ENCODE results near the gene NINJ1. TPM values are rescaled to one million over a fixed set of nuclear protein-coding genes. Genes with fewer than 3 reads are reported as not detected.

The NINJ1 gene
- total and polyA plus RNA-seq, 2 donors (not counting 3 experiments of a cell fraction or from before 2014, with no cell fraction given), result 31.5 to 57.7 TPM

- POLR2A ChIA-PET, result no interaction called here
- H3K79me2 ChIP-seq (ENCODE audit: control insufficient read depth, insufficient read depth, low read length), result peaks cover 29% of the 10 kb centered on the region
- intact Hi-C loops (cut with micrococcal nuclease) (no loop called here), dilution Hi-C loops (cut with MboI; ENCODE audit: extremely low pct_ligation_motif_present, low sequenced_read_pairs) (no loop called here)
- no peaks in the 10 kb centered on the region for H3K9me1 ChIP-seq (replicated peaks; ENCODE audit: control insufficient read depth, extremely low read depth, insufficient read depth, low read length)
- no peak overlapping the region for H3K4me3 ChIP-seq (replicated peaks in 1 of 3; ENCODE audit: insufficient read depth in 1 of 3, low read depth in 1 of 3, low read length in 3 of 3)
- TF ChIP-seq GATA2 (IDR thresholded peaks at IDR 0.05; ENCODE audit: insufficient read depth, insufficient read length, low read depth, low read length), result no peak
- TF ChIP-seq CTCF (IDR thresholded peaks at IDR 0.05; ENCODE audit: extremely low read depth in 1 of 2, insufficient read depth in 1 of 2, low read depth in 1 of 2, low read length in 2 of 2), result no peak
- TF ChIP-seq POLR2AphosphoS5 (IDR thresholded peaks at IDR 0.05; ENCODE audit: insufficient read depth, low read depth, low read length), result no peak
- no peak for TF ChIP-seq MAX (IDR thresholded peaks at IDR 0.05; ENCODE audit: insufficient read depth, insufficient read length)
- no peak for TF ChIP-seq FOS (IDR thresholded peaks at IDR 0.05; ENCODE audit: borderline replicate concordance, insufficient read depth, low read length)
- no peak for TF ChIP-seq MYC (IDR thresholded peaks at IDR 0.05; ENCODE audit: low read depth, low read length)
- no peak for TF ChIP-seq JUN (IDR thresholded peaks at IDR 0.05; ENCODE audit: borderline replicate concordance, insufficient read depth, insufficient read length, low read depth)
- no peak for TF ChIP-seq POLR2A (IDR thresholded peaks at IDR 0.05; ENCODE audit: low read depth, low read length)
- no peak for TF ChIP-seq EZH2 (IDR thresholded peaks at IDR 0.05; ENCODE audit: borderline replicate concordance, low read depth, low read length, severe bottlenecking)
- CTCF ChIA-PET, result interaction anchor here (1.9 to 5.7 kb wide), 4 partner anchors 8 to 196 kb away, joined by 24 to 70 read pairs (median 50); no protein-coding TSS in a partner anchor
- H4K20me1 ChIP-seq (replicated peaks; ENCODE audit: control insufficient read depth, extremely low read depth, insufficient read depth, low read length), result peaks cover 2% of the 10 kb centered on the region
- H3K9ac ChIP-seq (replicated peaks; ENCODE audit: extremely low read depth, insufficient read depth, low read length), result no peak overlapping the region
- H3K36me3 ChIP-seq (ENCODE audit: control insufficient read depth in 2 of 2, extremely low read depth in 1 of 2, insufficient read depth in 2 of 2, low read length in 2 of 2), result peaks cover 8 to 29% of the 10 kb centered on the region in 2 experiments
- H3K27ac ChIP-seq (ENCODE audit: insufficient read depth, low read depth, low read length), result no peak overlapping the region
- DNase-seq (ENCODE audit: low read depth, low spot score) (no peak), FAIRE-seq (no peak)
- H3K27me3 ChIP-seq (ENCODE audit: control insufficient read depth in 2 of 2, insufficient read depth in 2 of 2, low read length in 2 of 2), result no peaks in the 10 kb centered on the region
- no peaks in the 10 kb centered on the region for H3K9me3 ChIP-seq (replicated peaks; ENCODE audit: control insufficient read depth, insufficient read depth, low read length)
- no peaks in the 10 kb centered on the region for H3K4me1 ChIP-seq (ENCODE audit: control insufficient read depth, extremely low read depth, insufficient read depth, low read length)
- BruUV-seq (replicated peaks), result no TSS peak
- no peak overlapping the region for H3K4me2 ChIP-seq (ENCODE audit: insufficient read depth, low read length)
- H2AFZ ChIP-seq (ENCODE audit: low read depth, low read length), result no peak overlapping the region
These were observed 23.7 kb downstream of the NINJ1 start for GRCh38 chr9:93110311-93110855.
